HCT116 (cell line): ENCODE measurements around the gene TSC22D3.

Experiments used
- CTCF ChIP-seq, 3 experiments: fragments of 200-600 bp in 1 of 3; sonication (generic) in 1 of 3; IDR thresholded peaks in 2 of 3; conservative IDR thresholded peaks in 1 of 3; 2 replicates each; pipeline ENCODE4 v1.5.1; 2012 to 2017; ENCODE audit warnings: low read depth in 2 of 3, low read length in 2 of 3, antibody characterized with exemption in 1 of 3, borderline replicate concordance in 1 of 3, control low read depth in 1 of 3, mild to moderate bottlenecking in 1 of 3, mixed read lengths in 1 of 3, mixed run types in 1 of 3, moderate library complexity in 1 of 3; ENCODE audit not compliant: insufficient read depth in 1 of 3
- EZH2 ChIP-seq: fragments of 200-600 bp; sonication (generic); IDR thresholded peaks from 2 replicates; pipeline ENCODE4 v1.6.1; 2017; ENCODE audit warnings: antibody characterized with exemption, mixed run types
- MAX ChIP-seq: IDR thresholded peaks from 2 replicates; pipeline ENCODE4 v1.6.1; 2012
- POLR2A ChIP-seq: IDR thresholded peaks from 2 replicates; pipeline ENCODE4 v1.7.0; 2011; ENCODE audit warnings: borderline replicate concordance; ENCODE audit not compliant: insufficient read depth, insufficient read length; ENCODE audit errors: extremely low read depth
- POLR2AphosphoS5 ChIP-seq: IDR thresholded peaks from 2 replicates; pipeline ENCODE4 v1.6.1; 2011; ENCODE audit warnings: mild to moderate bottlenecking, low read depth, low read length, moderate library complexity
- RAD21 ChIP-seq: IDR thresholded peaks from 2 replicates; pipeline ENCODE4 v1.6.1; 2012; ENCODE audit warnings: low read depth, mild to moderate bottlenecking
- SIN3A ChIP-seq: IDR thresholded peaks from 2 replicates; pipeline ENCODE4 v1.6.1; 2012; ENCODE audit warnings: low read depth
- SP1 ChIP-seq: IDR thresholded peaks from 2 replicates; pipeline ENCODE4 v1.6.1; 2012; ENCODE audit warnings: low read depth
- TCF7L2 ChIP-seq: IDR thresholded peaks from 2 replicates; pipeline ENCODE4 v1.7.0; 2011; ENCODE audit warnings: borderline replicate concordance, inconsistent platforms; ENCODE audit not compliant: insufficient read depth, insufficient read length; ENCODE audit errors: extremely low read depth

GRCh38 chrX:107677501-107677901 lies 98.1 kb downstream of the TSC22D3 start:
- TF ChIP-seq SP1 (no peak), CTCF (IDR thresholded peaks at IDR 0.05 in 2 of 3, conservative IDR thresholded peaks at IDR 0.05 in 1 of 3; ENCODE audit: borderline replicate concordance in 1 of 3, insufficient read depth in 1 of 3, low read depth in 2 of 3, low read length in 2 of 3) (no peak), POLR2A (no peak), MAX (no peak), POLR2AphosphoS5 (no peak), SIN3A (no peak), TCF7L2 (no peak), EZH2 (no peak), RAD21 (no peak)
